Lower leg skin (tissue), 4 donors: Measurements from ENCODE around the gene MAB21L3. TPM values are rescaled to one million over a fixed set of nuclear protein-coding genes. Genes with fewer than 3 reads are reported as not detected.

ENCODE experiments used
- DNase-seq, 2 donors: peaks; one replicate each; pipeline ENCODE4 v3.0.0-alpha.2; 2019; ENCODE audit warnings: low spot score in 2 of 2
- H3K4me3 ChIP-seq: fragments of 200-600 bp; sonication (generic); 2 replicates; pipeline ENCODE4 v1.5.1; 2017; ENCODE audit warnings: mild to moderate bottlenecking, low read depth; ENCODE audit not compliant: poor library complexity, severe bottlenecking
- CTCF ChIP-seq, 3 donors: fragments of 450-650 bp; IDR thresholded peaks; one replicate each; pipeline ENCODE4 v1.5.1; 2016; ENCODE audit warnings: antibody characterized with exemption in 3 of 3, mild to moderate bottlenecking in 3 of 3, moderate library complexity in 2 of 3
- POLR2A ChIP-seq, 2 donors: fragments of 450-650 bp; IDR thresholded peaks; one replicate each; pipeline ENCODE4 v1.6.1; 2016 to 2017; ENCODE audit warnings: antibody characterized with exemption in 2 of 2, mild to moderate bottlenecking in 1 of 2, moderate library complexity in 1 of 2
- WGBS, 2 donors: methylation state at CpG; one replicate each; pipeline ENCODE4 v1.1.5; 2018; 5-methylcytosine and 5-hydroxymethylcytosine counted together
- intact Hi-C: fragments of 100-400 bp; cut with DNase I; formaldehyde crosslinking; loops from one replicate; pipeline ENCODE4 v1.15.0; 2023; ENCODE audit warnings: low total_unique reads
- total RNA-seq, 4 donors: library from RNA; depleted of rRNA; stranded (reverse); fragments of >200 nt; gene quantifications; one replicate each; pipeline ENCODE4 v1.1.0, GENCODE V29; 2016

The MAB21L3 gene
- 10 to 100 TPM; 17.7 to 27.1 (median 23.4) TPM for total RNA-seq

- intact Hi-C loops, result no loop called here
- no peak within 1 kb of the TSS for H3K4me3 ChIP-seq
- TF ChIP-seq POLR2A (IDR thresholded peaks at IDR 0.05) (no peak), CTCF (IDR thresholded peaks at IDR 0.05) (no peak)
- 44 to 49% methylated on average over 12 of the region's 12 CpGs for WGBS, 2 donors
- no peak for DNase-seq
Measured at GRCh38 chr1:116110567-116111523, at the start of gene MAB21L3. Gene MAB21L3 (plus strand): TSS chr1:116111399. CDS start chr1:116112616, 1,217 bp downstream.

- TF ChIP-seq CTCF (IDR thresholded peaks at IDR 0.05) (no peak), POLR2A (IDR thresholded peaks at IDR 0.05) (no peak)
- intact Hi-C loops, result no loop called here
- 83% methylated on average over 1 of the region's 1 CpG for WGBS, 2 donors
Measured at GRCh38 chr1:116062201-116062600, 49.0 kb upstream of the MAB21L3 start.

GRCh38 chr1:116064616-116065015 lies 46.6 kb upstream of the MAB21L3 start:
- no peak for DNase-seq
- no peak for TF ChIP-seq CTCF (IDR thresholded peaks at IDR 0.05)
- no peak for TF ChIP-seq POLR2A (IDR thresholded peaks at IDR 0.05)
- H3K4me3 ChIP-seq, result no peak overlapping the region
- 94 to 95% methylated on average over 2 of the region's 2 CpGs for WGBS, 2 donors
- intact Hi-C loops, result no loop called here

More at GRCh38 chr1:116062201-116062600, 49.0 kb upstream of the MAB21L3 start:
- no peak for DNase-seq
- H3K4me3 ChIP-seq, result no peak overlapping the region

GRCh38 chr1:116066868-116067565 lies 44.2 kb upstream of the MAB21L3 start:
- DNase-seq, result peak in 1 of 2 donors; percentile 43
- 49 to 52% methylated on average over 2 of the region's 2 CpGs for WGBS, 2 donors

GRCh38 chr1:116067566-116067890 lies 43.7 kb upstream of the MAB21L3 start:
- intact Hi-C loops, result no loop called here
- WGBS, 2 donors, result 64 to 65% methylated on average over 2 of the region's 2 CpGs
- DNase-seq, result peak; percentile 65 to 87
- no peak for TF ChIP-seq POLR2A (IDR thresholded peaks at IDR 0.05)
- no peak for TF ChIP-seq CTCF (IDR thresholded peaks at IDR 0.05)
- H3K4me3 ChIP-seq, result no peak overlapping the region

More at GRCh38 chr1:116066868-116067565, 44.2 kb upstream of the MAB21L3 start:
- intact Hi-C loops, result no loop called here
- no peak overlapping the region for H3K4me3 ChIP-seq
- TF ChIP-seq CTCF (IDR thresholded peaks at IDR 0.05), result no peak
- TF ChIP-seq POLR2A (IDR thresholded peaks at IDR 0.05), result no peak
